KMS-11 (cell line): ENCODE measurements around the gene CALN1.

Experiments used
- H2AFZ ChIP-seq: fragments of 200-600 bp; sonication (generic); 2 replicates; pipeline ENCODE4 v1.6.1; 2016; ENCODE audit warnings: antibody characterized with exemption, mixed run types, low read depth
- H3K27ac ChIP-seq: fragments of 200-600 bp; sonication (generic); 2 replicates; pipeline ENCODE4 v1.6.1; 2016; ENCODE audit warnings: mild to moderate bottlenecking, mixed run types
- H3K27me3 ChIP-seq: fragments of 200-600 bp; sonication (generic); 2 replicates; pipeline ENCODE4 v1.6.1; 2017; ENCODE audit warnings: mild to moderate bottlenecking, low read depth, mixed run types, moderate library complexity; ENCODE audit not compliant: insufficient read depth
- H3K36me3 ChIP-seq: fragments of 200-600 bp; sonication (generic); 2 replicates; pipeline ENCODE4 v1.6.1; 2017; ENCODE audit warnings: mild to moderate bottlenecking, mixed run types; ENCODE audit not compliant: insufficient read depth
- H3K4me1 ChIP-seq: fragments of 200-600 bp; sonication (generic); 2 replicates; pipeline ENCODE4 v1.6.1; 2016; ENCODE audit warnings: mild to moderate bottlenecking, low read depth, mixed run types; ENCODE audit not compliant: poor library complexity, severe bottlenecking
- H3K4me2 ChIP-seq: fragments of 200-600 bp; sonication (generic); 2 replicates; pipeline ENCODE4 v1.7.0; 2016; ENCODE audit warnings: mild to moderate bottlenecking, mixed run types
- H3K4me3 ChIP-seq: fragments of 200-600 bp; sonication (generic); IDR thresholded peaks from 2 replicates; pipeline ENCODE4 v1.6.1; 2017; ENCODE audit warnings: low read depth, low read length, mixed read lengths; ENCODE audit not compliant: insufficient read depth
- H3K79me2 ChIP-seq: fragments of 200-600 bp; sonication (generic); 2 replicates; pipeline ENCODE4 v1.6.1; 2016; ENCODE audit warnings: low read depth, mixed run types; ENCODE audit not compliant: insufficient read depth
- H3K9ac ChIP-seq: fragments of 200-600 bp; sonication (generic); 2 replicates; pipeline ENCODE4 v1.6.1; 2016; ENCODE audit warnings: mild to moderate bottlenecking, mixed run types
- H4K20me1 ChIP-seq: fragments of 200-600 bp; sonication (generic); 2 replicates; pipeline ENCODE4 v1.6.1; 2016; ENCODE audit warnings: mild to moderate bottlenecking, mixed run types; ENCODE audit not compliant: insufficient read depth
- CTCF ChIP-seq: fragments of 200-600 bp; sonication (generic); conservative IDR thresholded peaks from 2 replicates; pipeline ENCODE4 v1.6.1; 2017; ENCODE audit warnings: low read depth, mild to moderate bottlenecking, antibody characterized with exemption, low read length, moderate library complexity, mixed read lengths

CALN1 gene

GRCh38 chr7:72279203-72279602 is 132.9 kb downstream of the CALN1 start:
- Histone ChIP-seq H3K4me1 (no peaks in the 10 kb centered on the region), H3K36me3 (no peaks in the 10 kb centered on the region), H3K4me3 (no peak overlapping the region), H3K9ac (no peak overlapping the region), H3K27me3 (no peaks in the 10 kb centered on the region), H3K27ac (no peak overlapping the region), H4K20me1 (no peaks in the 10 kb centered on the region), H2AFZ (no peak overlapping the region), H3K4me2 (no peak overlapping the region), H3K79me2 (no peaks in the 10 kb centered on the region)
- no peak for TF ChIP-seq CTCF

GRCh38 chr7:72278550-72278949 is 133.6 kb downstream of the CALN1 start:
- TF ChIP-seq CTCF = no peak
- Histone ChIP-seq H4K20me1 (no peaks in the 10 kb centered on the region), H2AFZ (no peak overlapping the region), H3K9ac (no peak overlapping the region), H3K79me2 (no peaks in the 10 kb centered on the region), H3K36me3 (no peaks in the 10 kb centered on the region), H3K4me2 (no peak overlapping the region), H3K27me3 (no peaks in the 10 kb centered on the region), H3K4me3 (no peak overlapping the region), H3K27ac (no peak overlapping the region), H3K4me1 (no peaks in the 10 kb centered on the region)

GRCh38 chr7:72275382-72276070 is 136.6 kb downstream of the CALN1 start:
- no peaks in the 10 kb centered on the region for H3K4me1 ChIP-seq
- no peak overlapping the region for H3K4me2 ChIP-seq
- no peak overlapping the region for H2AFZ ChIP-seq
- no peaks in the 10 kb centered on the region for H3K36me3 ChIP-seq
- no peak overlapping the region for H3K9ac ChIP-seq
- H3K4me3 ChIP-seq = no peak overlapping the region
- no peaks in the 10 kb centered on the region for H3K27me3 ChIP-seq
- H4K20me1 ChIP-seq = no peaks in the 10 kb centered on the region
- no peaks in the 10 kb centered on the region for H3K79me2 ChIP-seq
- no peak for TF ChIP-seq CTCF
- H3K27ac ChIP-seq = no peak overlapping the region

- Histone ChIP-seq H3K4me1 (no peaks in the 10 kb centered on the region), H3K27me3 (no peaks in the 10 kb centered on the region), H3K4me2 (no peak overlapping the region), H3K27ac (no peak overlapping the region), H4K20me1 (no peaks in the 10 kb centered on the region), H2AFZ (no peak overlapping the region), H3K79me2 (no peaks in the 10 kb centered on the region), H3K9ac (no peak overlapping the region), H3K36me3 (no peaks in the 10 kb centered on the region), H3K4me3 (no peak overlapping the region)
- no peak for TF ChIP-seq CTCF
Observed at GRCh38 chr7:72272479-72272878, 139.7 kb downstream of the CALN1 start.
